HG02970 (cell line): ENCODE data around the gene DPH2.
A peak's percentile ranks its signal among the peaks of the same experiment; 100 is the strongest.

Experiments
- ATAC-seq: cut with Tn5 transposase; IDR thresholded peaks from one replicate; pipeline ENCODE4 v1.9.1; 2021; ENCODE audit warnings: mild to moderate bottlenecking, moderate library complexity, moderate number of reproducible peaks; ENCODE audit not compliant: unreplicated experiment, low FRiP score

Gene DPH2

DNA sequence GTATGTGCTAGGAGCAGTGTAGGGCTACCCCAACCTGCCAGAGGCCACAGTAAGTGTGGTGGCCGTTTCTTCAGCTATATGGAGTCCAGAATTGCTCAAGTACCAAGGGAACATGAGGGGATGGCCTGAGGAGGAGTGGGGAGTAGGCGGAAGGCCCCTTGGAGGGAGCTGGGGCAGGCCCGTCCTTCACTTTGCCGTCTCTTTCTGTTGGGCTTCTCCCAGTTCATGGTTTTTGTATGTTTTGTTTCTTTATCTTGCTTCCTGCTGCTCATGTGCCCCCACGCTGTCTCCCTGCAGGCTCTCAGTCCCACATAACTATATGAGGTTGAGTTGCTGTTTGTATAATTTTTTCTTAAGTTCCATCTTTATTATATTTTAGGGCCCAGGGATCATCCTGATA is 5.9 kb upstream of the DPH2 start:
- no peak for ATAC-seq

DNA sequence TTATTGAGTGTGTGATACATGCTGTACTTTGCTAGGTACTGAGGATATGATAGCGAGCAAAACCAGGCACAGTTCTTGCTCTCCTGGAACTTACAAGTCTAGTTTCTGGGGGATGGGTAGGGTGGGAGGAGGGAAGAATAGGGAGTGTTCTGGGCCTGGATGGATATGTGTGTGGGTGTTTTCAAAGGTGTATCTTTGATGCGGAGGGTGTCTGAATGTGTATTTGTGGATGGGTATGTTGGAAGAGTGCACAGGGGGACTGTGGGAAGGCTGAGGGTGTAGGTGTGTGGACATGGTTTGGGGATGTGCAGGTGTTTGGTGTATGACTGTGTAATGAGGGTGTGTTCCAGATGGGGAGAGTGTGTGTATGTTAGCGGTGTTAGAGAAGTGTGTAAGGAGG is 4.5 kb upstream of the DPH2 start:
- no peak for ATAC-seq

DNA sequence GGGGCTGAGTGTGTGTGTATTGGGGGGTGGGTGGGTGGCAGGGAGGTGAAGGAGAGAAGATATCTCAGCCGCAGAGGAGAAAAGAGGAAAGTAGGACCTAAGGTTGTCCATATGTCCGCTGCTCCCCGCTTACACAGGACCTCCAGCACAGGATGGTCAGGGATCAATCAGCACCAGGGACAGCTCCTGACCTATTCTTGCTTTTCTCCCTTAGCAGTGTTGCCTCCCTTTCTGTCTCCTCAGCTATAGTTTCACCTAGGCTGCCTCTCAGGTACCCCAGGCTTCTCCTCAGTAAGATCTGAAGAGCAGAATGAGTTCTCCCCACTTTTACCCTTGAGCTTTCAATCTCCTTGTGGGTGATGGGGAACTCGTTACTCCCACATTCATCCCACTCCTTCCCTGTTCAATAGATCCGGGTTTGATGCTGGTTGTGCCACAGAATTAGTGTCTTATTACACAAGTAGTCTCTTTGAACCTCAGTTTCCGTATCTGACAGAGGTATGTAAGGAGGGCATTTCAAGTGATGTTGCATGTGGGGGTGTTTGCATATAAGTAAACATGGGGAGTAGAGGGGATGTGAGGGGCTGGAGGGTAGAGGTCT is 1.4 kb upstream of the DPH2 start:
- ATAC-seq = no peak

DNA sequence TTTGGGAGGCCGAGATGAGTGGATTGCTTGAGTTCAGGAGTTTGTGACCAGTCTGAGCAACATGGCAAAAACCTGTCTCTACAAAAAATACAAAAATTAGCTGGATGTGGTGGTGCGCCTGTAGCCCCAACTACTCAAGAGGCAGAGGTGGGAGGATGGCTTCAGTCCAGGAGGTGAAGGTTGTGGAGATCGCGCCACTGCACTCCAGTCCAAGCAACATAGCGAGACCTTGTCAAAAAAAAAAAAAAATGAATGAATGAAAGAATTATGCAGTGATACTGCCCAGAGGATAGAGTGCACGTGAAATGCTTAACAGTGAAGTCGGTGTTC is 429 bp upstream of the DPH2 start:
- ATAC-seq = no peak

DNA sequence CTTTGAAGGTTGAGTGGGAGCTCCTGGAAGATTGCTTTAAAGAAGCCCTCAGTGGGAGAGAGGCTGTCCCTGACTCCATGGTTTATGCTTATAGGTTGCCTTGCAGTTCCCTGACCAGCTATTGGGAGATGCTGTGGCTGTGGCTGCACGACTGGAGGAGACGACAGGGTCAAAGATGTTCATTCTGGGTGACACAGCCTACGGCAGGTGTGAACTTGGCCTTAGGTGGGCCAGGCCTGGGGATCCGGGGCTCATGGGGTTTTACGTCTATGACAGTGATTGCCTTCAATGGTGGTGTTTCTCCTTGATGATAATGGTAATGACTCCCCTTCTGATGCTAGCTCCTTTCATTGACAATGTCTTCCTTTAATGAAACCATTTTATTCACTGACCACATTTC is 692 bp downstream of the DPH2 start:
- no peak for ATAC-seq

- ATAC-seq = no peak
Measured at GRCh38 chr1:43970911-43971310, 1.1 kb downstream of the DPH2 start.

- ATAC-seq = no peak
Measured at GRCh38 chr1:43971336-43971980, 1.6 kb downstream of the DPH2 start.

GRCh38 chr1:43973981-43974442 is 4.2 kb downstream of the DPH2 start:
- no peak for ATAC-seq

- peak; percentile 76 for ATAC-seq
Measured at GRCh38 chr1:43974443-43975248, 4.8 kb downstream of the DPH2 start, which contains the start of gene ATP6V0B. ATP6V0B (plus strand) TSS chr1:43974960; CDS start chr1:43975041, 81 bp downstream.

- ATAC-seq = no peak
Measured at GRCh38 chr1:43975249-43975961, 5.6 kb downstream of the DPH2 start.

- ATAC-seq = no peak
Measured at GRCh38 chr1:43976045-43976444, 6.2 kb downstream of the DPH2 start.

DNA sequence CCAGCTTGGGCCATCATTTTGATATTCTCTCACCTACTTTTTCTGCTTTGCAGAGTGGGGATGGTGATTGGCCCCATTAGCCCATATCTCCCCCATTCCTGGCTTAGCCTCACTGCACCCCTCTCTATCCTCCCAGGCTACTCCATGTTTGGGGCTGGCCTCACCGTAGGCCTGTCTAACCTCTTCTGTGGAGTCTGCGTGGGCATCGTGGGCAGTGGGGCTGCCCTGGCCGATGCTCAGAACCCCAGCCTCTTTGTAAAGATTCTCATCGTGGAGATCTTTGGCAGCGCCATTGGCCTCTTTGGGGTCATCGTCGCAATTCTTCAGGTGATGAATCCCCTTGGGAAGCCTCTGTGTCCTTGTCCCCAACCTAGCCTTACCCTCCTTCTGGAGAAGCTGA is 7.1 kb downstream of the DPH2 start:
- ATAC-seq = no peak

- ATAC-seq = no peak
Measured at GRCh38 chr1:43977376-43978263, 7.8 kb downstream of the DPH2 start.

- ATAC-seq = no peak
Measured at GRCh38 chr1:43978264-43978550, 8.4 kb downstream of the DPH2 start.

DNA sequence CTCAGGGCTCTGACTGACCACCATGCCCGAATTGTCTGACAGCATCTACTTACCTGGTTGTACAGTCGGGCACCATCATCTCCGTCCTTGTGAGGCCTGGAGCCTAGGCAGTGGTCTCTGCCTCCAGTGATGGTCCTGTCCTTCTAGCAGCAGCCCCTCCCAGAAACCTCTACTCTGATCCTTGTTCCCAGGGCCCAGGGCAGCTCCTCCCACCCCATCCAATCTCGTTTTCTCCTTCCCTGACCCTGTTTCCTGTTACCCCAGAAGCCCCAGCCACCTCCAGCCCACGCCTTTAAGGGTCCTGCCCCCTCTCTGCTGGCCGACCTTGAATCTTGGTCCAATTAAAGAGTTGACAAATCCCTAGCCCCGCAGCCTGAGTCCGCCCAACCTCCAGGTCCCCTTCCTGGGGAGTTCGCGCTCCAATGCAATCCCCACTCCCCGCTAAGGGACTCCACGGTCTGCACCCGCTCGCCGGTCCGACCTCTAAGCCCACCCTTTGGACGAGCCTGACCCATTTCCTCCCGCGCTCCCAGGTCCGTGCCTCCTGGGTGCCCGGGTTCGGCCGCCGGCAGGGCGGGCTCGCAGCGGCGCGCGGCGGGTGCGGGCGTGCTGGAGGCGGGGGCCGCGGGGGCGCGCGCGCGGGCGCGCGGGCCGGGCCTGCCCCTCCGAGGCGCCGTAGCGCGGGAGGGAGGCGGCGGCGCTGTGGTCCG is 8.9 kb downstream of the DPH2 start, which contains the start of gene B4GALT2:
TSS of gene B4GALT2 (plus strand) at position 660 of the 710 bp plus-strand sequence. CDS start 1,951 bp downstream, outside the sequence.
- no peak for ATAC-seq

DNA sequence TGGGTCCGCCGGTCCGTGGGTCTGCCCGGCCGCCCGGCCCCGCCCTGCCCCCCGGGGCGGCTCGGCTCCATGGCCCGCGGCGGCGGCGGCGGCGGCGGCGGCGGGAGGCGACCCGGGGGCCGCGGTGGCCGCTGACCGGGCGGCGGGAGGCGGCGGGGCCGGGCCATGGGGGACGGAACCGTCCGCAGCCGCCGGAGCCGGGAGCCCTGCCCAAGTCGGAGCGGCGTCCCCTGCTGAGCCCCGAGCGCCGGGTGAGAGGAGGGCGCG is 9.4 kb downstream of the DPH2 start:
- no peak for ATAC-seq

GRCh38 chr1:43979528-43980254 is 9.9 kb downstream of the DPH2 start:
- no peak for ATAC-seq

DNA sequence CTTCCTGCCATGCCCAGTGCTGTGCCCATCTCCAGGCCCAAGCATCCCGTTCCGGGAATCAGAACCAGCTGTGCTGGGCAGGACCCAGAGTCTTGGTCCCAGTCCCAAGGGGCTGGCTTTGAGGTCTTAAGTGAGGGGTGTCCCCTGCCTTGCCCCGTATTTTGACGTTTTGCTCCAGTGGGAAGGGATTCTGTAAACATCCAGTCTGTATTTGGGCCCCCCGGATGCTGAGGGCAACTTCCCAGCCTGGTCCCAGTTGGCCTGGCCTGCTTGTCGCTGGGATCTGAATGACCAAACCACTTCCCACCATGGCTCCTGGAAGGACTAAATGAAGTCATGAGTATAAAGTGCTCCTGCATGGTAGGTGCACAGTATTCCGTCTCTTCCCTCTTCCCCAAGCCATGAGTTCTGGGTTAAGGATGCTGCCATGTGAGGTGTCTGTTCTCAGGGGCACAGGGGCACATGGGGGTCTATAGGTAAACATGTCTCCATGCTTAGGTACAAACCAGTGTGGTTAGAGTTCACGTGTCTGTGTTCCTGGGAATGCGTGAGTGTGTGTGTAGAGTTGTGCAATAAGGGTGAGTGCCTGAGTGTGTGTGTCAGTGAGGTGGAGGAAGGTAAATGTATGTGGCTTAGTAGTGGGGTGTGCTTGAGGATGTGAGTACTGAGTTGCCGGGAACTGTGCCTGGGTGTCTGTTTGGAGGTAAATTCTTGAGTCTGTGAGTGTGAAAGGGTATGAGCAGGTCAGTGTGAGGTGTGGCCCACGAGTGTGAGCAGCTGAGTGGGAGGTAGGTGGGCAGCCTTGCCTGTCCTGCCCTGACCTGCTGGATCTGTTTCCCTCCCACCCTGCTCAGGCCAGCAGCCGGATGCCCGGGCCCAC is 10.7 kb downstream of the DPH2 start:
- no peak for ATAC-seq
